SIG-M5 treated with dmso at 0.1 percent for 504 hours (cell line): ENCODE data around the gene CYP26C1.
A peak's percentile ranks its signal among the peaks of the same experiment; 100 is the strongest.

ENCODE experiments used
- DNase-seq: peaks from one replicate; lab custom pipeline; 2025; ENCODE audit not compliant: unreplicated experiment; lab: John Stamatoyannopoulos, UW

The CYP26C1 gene

GRCh38 chr10:93063977-93064660, 3.5 kb downstream of the CYP26C1 start:
- DNase-seq = no peak

GRCh38 chr10:93064874-93065660, 4.5 kb downstream of the CYP26C1 start:
- no peak for DNase-seq

- DNase-seq = no peak
These were observed 5.3 kb downstream of the CYP26C1 start for GRCh38 chr10:93065675-93066543.

DNA sequence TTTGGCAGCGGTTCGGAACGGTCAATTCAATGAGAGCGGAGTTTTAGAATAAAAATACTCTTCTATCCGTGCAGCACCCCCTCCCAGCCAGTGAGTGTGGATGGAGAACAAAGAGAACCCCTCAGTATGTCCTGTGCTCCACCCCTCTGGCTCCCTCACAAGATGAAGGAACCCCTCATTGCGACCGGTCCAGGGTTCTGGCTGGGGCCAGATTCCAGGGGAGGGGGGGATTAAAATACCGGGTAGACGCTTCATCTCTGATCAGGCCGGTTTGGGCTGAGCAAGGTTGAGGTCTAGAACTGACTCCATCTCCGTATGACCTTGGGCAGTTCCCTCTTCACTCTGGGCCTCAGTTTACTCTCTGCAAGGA, 5.9 kb downstream of the CYP26C1 start:
- DNase-seq = no peak

DNA sequence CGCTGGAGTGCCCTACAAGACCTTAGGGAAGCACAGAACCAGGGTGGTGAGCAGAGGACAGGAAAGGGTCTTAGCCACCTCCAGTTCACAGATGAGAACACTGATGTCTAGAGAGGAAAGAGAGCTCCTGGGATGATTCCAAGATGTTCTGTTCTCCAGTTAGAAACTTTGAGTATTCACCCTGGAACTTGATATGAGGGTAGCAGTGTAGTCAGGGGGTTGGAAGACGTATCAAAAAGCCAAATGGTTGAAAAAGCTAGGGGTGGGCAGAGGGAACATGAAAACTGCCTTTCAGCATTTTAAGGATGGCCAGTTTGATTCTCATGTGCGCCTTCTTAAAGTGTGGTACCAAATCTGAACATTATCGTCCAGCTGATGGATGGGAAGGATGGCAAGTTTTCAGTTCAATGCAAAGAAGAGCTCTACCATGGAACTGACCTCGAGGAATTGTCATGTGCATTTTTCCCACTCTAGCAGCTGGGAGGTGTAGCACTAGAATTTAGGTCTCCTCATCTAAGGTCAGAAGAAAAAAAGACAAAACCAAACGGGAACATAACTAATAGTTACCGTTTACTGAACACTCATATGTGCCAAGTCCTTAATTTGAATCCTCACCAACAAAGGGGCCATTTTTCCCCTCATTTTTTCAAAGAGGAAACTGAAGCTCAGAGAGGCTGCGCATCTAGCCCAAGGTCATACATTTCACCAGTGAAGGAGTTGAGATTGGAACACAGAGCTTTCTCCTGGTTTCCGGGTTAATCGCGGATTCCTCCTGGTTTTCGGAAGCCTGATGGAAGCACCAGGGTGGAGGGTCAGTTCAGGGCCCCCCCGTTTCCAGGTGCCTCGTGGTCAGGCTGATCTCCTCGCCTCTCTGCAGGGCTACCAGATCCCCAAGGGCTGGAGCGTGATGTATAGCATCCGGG, 7.1 kb downstream of the CYP26C1 start:
- DNase-seq = no peak

DNA sequence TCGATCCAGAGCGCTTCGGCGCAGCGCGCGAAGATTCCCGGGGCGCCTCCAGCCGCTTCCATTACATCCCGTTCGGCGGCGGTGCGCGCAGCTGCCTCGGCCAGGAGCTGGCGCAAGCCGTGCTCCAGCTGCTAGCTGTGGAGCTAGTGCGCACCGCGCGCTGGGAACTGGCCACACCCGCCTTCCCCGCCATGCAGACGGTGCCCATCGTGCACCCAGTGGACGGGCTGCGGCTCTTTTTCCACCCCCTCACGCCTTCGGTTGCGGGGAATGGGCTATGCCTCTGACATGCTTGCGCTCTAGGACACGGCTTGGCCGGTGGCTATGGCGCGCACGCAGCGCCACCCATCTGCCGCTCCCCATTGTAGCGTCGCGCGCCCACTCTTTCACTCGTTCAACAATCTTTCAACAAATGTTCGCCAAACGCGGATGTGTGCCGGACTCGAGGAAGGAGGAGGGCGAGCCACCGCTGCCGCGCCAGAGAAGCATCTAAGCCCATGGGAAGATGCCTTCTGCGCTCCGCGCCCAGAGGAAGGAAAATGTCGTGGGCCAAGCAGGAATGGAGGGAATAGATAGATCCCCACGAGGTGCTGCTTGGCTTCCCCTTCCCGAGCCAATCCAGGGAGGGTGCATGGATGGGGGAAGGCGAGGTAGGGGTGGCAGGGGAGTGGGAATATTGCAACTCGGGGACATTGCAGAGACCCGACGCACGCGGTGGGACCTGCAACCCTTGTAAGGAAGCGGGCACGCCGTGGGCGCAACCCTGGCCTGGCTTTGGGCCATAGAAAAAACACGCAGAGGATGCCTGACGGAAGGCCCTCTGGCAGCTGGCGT, 8.0 kb downstream of the CYP26C1 start:
- DNase-seq = no peak

GRCh38 chr10:93069245-93069561, 8.6 kb downstream of the CYP26C1 start:
- no peak for DNase-seq

DNA sequence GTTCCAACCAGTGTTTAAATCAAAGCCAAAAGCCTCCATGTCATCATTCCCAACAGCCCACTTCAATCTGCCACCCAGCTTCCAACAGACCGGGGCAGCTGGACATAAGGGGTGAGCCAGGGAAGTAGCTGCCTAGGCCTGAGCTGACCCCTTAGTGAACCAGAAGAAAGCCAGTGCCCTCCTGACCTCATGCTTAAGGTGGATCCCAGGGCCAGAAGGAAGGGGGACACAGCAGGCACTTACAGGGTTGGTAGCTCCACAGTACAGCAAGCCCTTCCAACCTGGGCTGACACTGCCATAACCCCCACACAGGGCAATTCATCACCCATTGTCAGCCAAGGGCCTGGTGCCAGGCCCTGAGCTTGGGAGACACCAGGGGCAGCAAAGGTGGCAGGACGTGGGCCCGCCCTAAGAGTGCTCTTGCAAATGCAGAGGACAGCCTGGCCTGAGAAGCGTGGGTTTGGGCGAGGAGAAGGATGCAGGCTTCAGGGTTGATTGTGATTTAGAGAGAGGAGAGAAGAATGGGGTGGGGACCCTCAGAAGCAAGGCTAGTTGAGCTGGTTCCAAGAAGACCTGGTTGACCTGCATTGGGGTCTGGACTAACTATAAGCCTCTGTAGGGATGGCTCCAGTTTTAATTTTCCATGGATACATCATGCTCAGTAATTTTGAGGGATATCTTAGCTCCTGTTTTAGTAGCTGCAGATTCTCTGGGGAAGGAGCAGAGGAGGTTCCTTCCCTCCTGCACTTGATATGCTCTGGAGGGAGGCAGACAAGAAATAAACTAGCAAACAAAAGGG, 10.0 kb downstream of the CYP26C1 start:
- DNase-seq = no peak

DNA sequence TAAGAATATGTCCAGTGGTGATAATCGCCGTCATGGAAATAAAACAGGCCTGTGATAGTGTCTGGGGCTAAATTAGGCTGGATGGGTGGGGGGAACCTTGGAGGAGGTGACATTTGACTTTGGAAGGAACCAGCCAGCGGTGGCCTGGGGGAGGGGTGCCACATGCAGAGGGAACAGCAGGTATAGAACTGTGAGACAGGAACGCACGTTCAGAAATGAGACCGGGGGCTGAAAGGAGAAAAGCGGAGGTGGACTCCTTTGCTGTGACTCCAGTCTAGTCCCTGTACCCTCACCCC, 10.5 kb downstream of the CYP26C1 start:
- DNase-seq = no peak

- no peak for DNase-seq
These were observed 11.2 kb downstream of the CYP26C1 start for GRCh38 chr10:93071674-93072224.

DNA sequence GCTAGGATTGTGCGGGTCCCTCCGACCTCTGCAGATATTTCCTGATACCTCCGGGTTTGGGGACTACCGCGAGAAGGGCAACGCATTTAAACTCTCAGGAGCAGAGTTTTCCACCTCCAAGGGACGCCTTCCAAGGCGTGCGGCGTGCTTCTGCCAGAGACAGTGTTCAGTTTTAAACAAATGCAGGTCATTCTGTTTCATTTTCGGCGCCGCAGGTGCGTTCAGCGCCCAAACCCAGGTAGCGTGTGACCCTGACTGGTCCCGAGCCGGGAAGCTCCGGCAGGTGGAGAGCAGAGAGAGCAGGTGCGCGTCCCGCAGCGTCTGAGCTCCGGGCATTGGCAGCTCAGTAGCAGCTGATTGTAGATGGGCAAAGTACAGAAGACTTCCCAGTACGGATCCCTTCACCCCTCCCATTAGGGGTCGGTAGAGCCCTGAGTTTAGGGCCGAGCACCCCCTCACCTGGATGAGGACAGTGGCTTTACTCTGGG, 11.7 kb downstream of the CYP26C1 start:
- DNase-seq = no peak

- no peak for DNase-seq
These were observed 12.3 kb downstream of the CYP26C1 start for GRCh38 chr10:93072713-93073538.

DNA sequence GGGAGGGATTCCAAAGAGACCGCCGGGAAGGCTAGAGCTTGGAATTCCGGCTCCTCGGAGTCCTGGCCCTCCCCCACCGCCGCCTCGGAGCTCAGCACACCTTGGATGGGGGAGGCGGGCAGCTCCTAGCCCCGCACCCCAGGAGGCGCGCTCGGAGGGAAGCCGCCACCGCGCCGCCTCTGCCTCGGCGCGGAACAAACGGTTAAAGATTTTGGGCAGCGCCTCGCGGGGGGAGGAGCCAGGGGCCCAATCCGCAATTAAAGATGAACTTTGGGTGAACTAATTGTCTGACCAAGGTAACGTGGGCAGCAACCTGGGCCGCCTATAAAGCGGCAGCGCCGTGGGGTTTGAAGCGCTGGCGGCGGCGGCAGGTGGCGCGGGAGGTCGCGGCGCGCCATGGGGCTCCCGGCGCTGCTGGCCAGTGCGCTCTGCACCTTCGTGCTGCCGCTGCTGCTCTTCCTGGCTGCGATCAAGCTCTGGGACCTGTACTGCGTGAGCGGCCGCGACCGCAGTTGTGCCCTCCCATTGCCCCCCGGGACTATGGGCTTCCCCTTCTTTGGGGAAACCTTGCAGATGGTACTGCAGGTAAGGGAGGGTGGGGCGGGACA, 13.0 kb downstream of the CYP26C1 start, which contains the start of gene CYP26A1:
TSS of gene CYP26A1 (plus strand) at position 355 of the 608 bp plus-strand sequence. CDS start at position 397, 42 bp downstream.
- DNase-seq = no peak

GRCh38 chr10:93074147-93074596, 13.6 kb downstream of the CYP26C1 start:
- DNase-seq = peak; percentile 18

DNA sequence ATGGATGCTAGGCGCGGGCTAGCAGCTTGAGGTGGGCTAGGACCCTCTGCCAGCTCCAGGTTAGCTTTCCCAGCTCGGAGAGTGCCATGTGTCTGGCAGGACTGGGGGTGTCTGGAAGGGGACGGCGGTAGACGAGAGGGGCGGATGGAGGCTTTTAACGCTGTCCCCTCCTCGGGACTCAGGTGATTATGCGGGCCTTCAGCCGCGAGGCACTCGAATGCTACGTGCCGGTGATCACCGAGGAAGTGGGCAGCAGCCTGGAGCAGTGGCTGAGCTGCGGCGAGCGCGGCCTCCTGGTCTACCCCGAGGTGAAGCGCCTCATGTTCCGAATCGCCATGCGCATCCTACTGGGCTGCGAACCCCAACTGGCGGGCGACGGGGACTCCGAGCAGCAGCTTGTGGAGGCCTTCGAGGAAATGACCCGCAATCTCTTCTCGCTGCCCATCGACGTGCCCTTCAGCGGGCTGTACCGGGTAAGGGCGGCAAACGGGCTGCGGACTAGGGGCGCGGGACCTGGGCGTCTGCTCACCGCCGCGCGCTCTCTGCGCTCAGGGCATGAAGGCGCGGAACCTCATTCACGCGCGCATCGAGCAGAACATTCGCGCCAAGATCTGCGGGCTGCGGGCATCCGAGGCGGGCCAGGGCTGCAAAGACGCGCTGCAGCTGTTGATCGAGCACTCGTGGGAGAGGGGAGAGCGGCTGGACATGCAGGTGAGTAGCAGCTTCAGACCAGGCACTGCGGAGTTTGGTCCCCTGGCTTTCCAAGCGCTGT, 14.2 kb downstream of the CYP26C1 start:
- no peak for DNase-seq

GRCh38 chr10:93075369-93076221, 15.0 kb downstream of the CYP26C1 start:
- no peak for DNase-seq
